Left ventricle myocardium inferior (tissue), 1 donor: ENCODE results near the gene LRTM2. TPM values are rescaled to one million over a fixed set of nuclear protein-coding genes. Genes with fewer than 3 reads are reported as not detected.

Source experiments
- DNase-seq: peaks from one replicate; pipeline ENCODE4 v3.0.0-alpha.2; 2020
- H3K27ac ChIP-seq: fragments of 200-600 bp; replicated peaks from 2 replicates; pipeline ENCODE4 v1.8.0; 2021
- H3K27me3 ChIP-seq: fragments of 200-600 bp; 2 replicates; pipeline ENCODE4 v1.8.0; 2021; ENCODE audit warnings: low read depth
- H3K36me3 ChIP-seq: fragments of 200-600 bp; 2 replicates; pipeline ENCODE4 v1.8.0; 2021
- H3K4me1 ChIP-seq: fragments of 200-600 bp; 2 replicates; pipeline ENCODE4 v1.8.0; 2021
- H3K4me3 ChIP-seq: fragments of 200-600 bp; 2 replicates; pipeline ENCODE4 v1.8.0; 2021; ENCODE audit warnings: mild to moderate bottlenecking, moderate library complexity
- H3K9me3 ChIP-seq: fragments of 200-600 bp; replicated peaks from 2 replicates; pipeline ENCODE4 v1.8.0; 2021
- intact Hi-C: fragments of 100-400 bp; cut with micrococcal nuclease; formaldehyde crosslinking; loops from one replicate; pipeline ENCODE4 v1.11.0; 2022
- total RNA-seq: library from RNA; stranded (reverse); fragmentation: NEBNext Ultra II Directional; extraction: Animal tissue kit (Norgen Biotek cat#: 25700); gene quantifications from one replicate; pipeline ENCODE4 v1.2.1, GENCODE V29; 2021
- TF ChIP-seq, protein P1 (sequence below): fragments of 200-600 bp; IDR thresholded peaks from 2 replicates; pipeline ENCODE4 v1.8.0; 2021; ENCODE audit warnings: antibody characterized with exemption, mild to moderate bottlenecking, borderline replicate concordance
- donor health status: DM: no; HTN: yes; CAD: no; lungs with severe emphysema.

LRTM2 gene
- total RNA-seq, 1 donor from 2014 or later: not detected

GRCh38 chr12:1838994-1839365 lies 18.6 kb downstream of the LRTM2 start:
- no peak overlapping the region for H3K4me3 ChIP-seq
- no peak overlapping the region for H3K27ac ChIP-seq
- H3K4me1 ChIP-seq: no peaks in the 10 kb centered on the region
- H3K36me3 ChIP-seq: no peaks in the 10 kb centered on the region
- H3K27me3 ChIP-seq: peaks cover 57% of the 10 kb centered on the region
- no peak for DNase-seq
- TF ChIP-seq, protein P1, sequence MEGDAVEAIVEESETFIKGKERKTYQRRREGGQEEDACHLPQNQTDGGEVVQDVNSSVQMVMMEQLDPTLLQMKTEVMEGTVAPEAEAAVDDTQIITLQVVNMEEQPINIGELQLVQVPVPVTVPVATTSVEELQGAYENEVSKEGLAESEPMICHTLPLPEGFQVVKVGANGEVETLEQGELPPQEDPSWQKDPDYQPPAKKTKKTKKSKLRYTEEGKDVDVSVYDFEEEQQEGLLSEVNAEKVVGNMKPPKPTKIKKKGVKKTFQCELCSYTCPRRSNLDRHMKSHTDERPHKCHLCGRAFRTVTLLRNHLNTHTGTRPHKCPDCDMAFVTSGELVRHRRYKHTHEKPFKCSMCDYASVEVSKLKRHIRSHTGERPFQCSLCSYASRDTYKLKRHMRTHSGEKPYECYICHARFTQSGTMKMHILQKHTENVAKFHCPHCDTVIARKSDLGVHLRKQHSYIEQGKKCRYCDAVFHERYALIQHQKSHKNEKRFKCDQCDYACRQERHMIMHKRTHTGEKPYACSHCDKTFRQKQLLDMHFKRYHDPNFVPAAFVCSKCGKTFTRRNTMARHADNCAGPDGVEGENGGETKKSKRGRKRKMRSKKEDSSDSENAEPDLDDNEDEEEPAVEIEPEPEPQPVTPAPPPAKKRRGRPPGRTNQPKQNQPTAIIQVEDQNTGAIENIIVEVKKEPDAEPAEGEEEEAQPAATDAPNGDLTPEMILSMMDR: no peak
- H3K9me3 ChIP-seq: no peaks in the 10 kb centered on the region
- intact Hi-C loops: no loop called here

- peaks cover 57% of the 10 kb centered on the region for H3K27me3 ChIP-seq
- no peak overlapping the region for H3K4me3 ChIP-seq
- TF ChIP-seq, protein P1: no peak
- intact Hi-C loops: no loop called here
- no peak for DNase-seq
- no peaks in the 10 kb centered on the region for H3K9me3 ChIP-seq
- no peaks in the 10 kb centered on the region for H3K36me3 ChIP-seq
- H3K4me1 ChIP-seq: no peaks in the 10 kb centered on the region
- H3K27ac ChIP-seq: no peak overlapping the region
Observed at GRCh38 chr12:1839464-1839863, 19.1 kb downstream of the LRTM2 start.

DNA sequence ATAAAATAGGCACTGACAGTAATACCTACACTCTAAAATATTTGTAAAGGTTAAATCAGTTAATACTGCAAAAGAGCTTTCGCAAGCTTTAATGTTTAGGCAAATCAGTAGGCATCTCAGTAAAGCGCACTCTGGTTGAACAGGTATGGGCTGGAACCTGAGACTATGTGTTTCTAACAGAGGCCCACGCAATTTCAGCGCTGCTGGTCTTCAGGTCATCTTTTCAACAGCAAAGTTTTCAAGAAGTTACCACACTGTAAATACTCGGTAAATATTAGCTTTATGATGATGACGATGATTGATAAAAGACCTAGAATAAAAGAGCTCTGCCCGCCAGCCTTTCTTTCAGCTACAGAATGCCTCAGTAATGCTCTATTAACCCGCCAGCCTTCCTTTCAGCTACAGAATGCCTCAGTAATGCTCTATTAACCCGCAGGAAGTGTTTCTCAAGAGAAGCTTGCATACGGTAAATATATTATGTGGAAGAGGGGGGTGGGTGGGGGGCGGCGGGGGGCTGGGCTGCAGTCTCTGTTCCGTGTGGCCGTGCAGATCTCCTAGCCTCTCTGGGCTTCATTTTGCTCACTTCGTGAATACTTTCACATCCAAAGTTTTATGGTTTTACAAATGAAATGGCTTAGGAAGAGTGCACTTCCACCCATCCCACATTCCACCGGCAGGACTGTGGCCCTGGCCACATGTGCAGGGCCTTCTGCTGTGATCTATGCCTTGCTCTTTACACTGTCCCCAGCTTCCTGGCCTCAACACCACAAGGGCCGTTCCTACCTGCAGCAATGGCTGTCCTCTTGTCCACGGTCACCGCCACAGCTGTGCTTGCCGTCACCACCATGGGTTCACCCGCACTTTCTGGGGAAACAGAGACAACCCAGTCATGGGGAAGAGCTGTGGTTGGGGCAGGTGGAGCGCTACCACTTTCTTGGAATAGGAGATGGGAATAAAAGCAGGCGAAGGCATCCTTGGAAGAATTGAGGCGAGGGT lies 19.9 kb downstream of the LRTM2 start:
- H3K4me3 ChIP-seq: no peak overlapping the region
- intact Hi-C loops: no loop called here
- no peaks in the 10 kb centered on the region for H3K36me3 ChIP-seq
- TF ChIP-seq, protein P1: no peak
- no peaks in the 10 kb centered on the region for H3K9me3 ChIP-seq
- peaks cover 55% of the 10 kb centered on the region for H3K27me3 ChIP-seq
- H3K27ac ChIP-seq: no peak overlapping the region
- DNase-seq: no peak
- no peaks in the 10 kb centered on the region for H3K4me1 ChIP-seq

DNA sequence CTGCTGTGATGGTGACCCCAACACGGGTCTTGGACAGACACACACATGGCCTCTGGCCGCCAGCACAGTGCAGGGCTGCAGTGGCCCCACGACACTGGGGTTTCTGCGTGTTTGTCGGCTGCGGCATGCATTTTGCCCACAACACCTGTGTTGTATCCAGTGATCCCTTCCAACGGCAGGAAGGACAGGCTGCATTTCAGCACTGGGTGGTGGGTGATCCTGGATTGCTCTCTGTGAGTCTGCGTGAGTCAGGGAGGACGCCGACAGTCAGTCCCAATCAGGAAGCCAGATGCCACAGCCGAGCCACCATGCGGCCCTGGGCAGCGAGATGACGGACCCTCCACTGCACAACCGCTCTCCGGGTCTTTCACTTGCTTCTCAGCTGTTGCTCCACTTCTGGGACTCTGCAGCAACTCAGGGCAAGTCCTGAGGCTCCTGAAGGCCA lies 20.6 kb downstream of the LRTM2 start:
- Histone ChIP-seq H3K27ac (no peak overlapping the region), H3K27me3 (peaks cover 55% of the 10 kb centered on the region), H3K9me3 (no peaks in the 10 kb centered on the region), H3K4me3 (no peak overlapping the region), H3K36me3 (no peaks in the 10 kb centered on the region), H3K4me1 (no peaks in the 10 kb centered on the region)
- intact Hi-C loops: no loop called here
- DNase-seq: no peak
- TF ChIP-seq, protein P1: no peak

DNA sequence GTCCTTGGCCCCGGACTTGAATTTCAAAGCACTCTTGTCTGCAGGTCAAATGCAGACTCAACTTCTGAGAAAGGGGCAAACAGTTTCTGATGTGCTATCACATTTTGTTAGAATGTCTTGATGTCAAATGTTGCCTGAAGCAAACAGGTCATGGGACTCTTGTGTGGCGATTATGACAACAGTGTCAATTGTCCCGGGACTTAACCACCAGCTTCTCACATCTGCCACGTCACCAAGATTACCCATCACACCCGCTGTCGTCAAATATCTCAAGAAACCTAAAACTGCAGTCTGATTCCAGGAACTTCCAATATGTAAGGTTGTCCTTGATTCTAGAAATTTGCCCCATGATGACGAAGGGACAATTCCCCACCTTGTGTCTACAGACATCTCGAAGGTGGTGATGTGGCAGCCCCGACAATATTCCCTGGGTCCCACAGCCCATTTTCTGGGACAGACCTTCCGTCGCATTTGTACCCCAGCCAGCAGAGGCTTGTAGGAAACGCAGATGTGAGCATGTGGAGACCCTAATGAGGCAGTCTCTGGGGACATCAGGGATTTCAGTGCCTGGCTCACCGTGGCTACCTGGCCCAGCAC lies 21.3 kb downstream of the LRTM2 start:
- intact Hi-C loops: no loop called here
- no peak for DNase-seq

More for the DNA sequence above, 21.3 kb downstream of the LRTM2 start:
- Histone ChIP-seq H3K36me3 (no peaks in the 10 kb centered on the region), H3K4me3 (no peak overlapping the region), H3K27me3 (peaks cover 54% of the 10 kb centered on the region), H3K9me3 (no peaks in the 10 kb centered on the region), H3K4me1 (no peaks in the 10 kb centered on the region), H3K27ac (no peak overlapping the region)
- TF ChIP-seq, protein P1: no peak
